ENCODE data around the gene PON1.

Gene PON1

GRCh38 chr7:95251966-95252365 is 72.4 kb downstream of the PON1 start:
- Histone ChIP-seq H3K36me3 (ENCODE audit: insufficient read depth, low read length) (peaks cover 6% of the 10 kb centered on the region), H3K4me1 (ENCODE audit: insufficient read depth, low read length) (peaks cover 2% of the 10 kb centered on the region), H3K27me3 (ENCODE audit: control insufficient read depth in 1 of 2, insufficient read depth in 2 of 2, low read length in 2 of 2) (no peaks in the 10 kb centered on the region), H3K9ac (ENCODE audit: low read length) (no peak overlapping the region), H3K9me3 (ENCODE audit: low read length) (no peaks in the 10 kb centered on the region), H3K4me3 (ENCODE audit: low read depth in 1 of 2, low read length in 2 of 2) (no peak overlapping the region), H3K27ac (ENCODE audit: low read depth, low read length) (no peak overlapping the region)

- Histone ChIP-seq H3K9me3 (ENCODE audit: low read length) (no peaks in the 10 kb centered on the region), H3K9ac (ENCODE audit: low read length) (no peak overlapping the region), H3K36me3 (ENCODE audit: insufficient read depth, low read length) (peaks cover 6% of the 10 kb centered on the region), H3K27ac (ENCODE audit: low read depth, low read length) (no peak overlapping the region), H3K4me1 (ENCODE audit: insufficient read depth, low read length) (peaks cover 8% of the 10 kb centered on the region), H3K27me3 (ENCODE audit: control insufficient read depth in 1 of 2, insufficient read depth in 2 of 2, low read length in 2 of 2) (no peaks in the 10 kb centered on the region), H3K4me3 (ENCODE audit: low read depth in 1 of 2, low read length in 2 of 2) (no peak overlapping the region)
Measured at GRCh38 chr7:95250571-95250970, 73.8 kb downstream of the PON1 start.
